ENCODE measurements around the gene GCLM.

GRCh38 chr1:93937997-93938396 lies 28.8 kb upstream of the GCLM start:
- TF ChIP-seq CTCF (IDR thresholded peaks at IDR 0.05) (no peak), POLR2A (IDR thresholded peaks at IDR 0.05) (no peak)
